Adrenal gland (tissue), 12 donors: ENCODE measurements around the gene RTN4. TPM values are rescaled to one million over a fixed set of nuclear protein-coding genes. Genes with fewer than 3 reads are reported as not detected.

Source experiments
- DNase-seq, 7 donors: peaks; one replicate each; pipeline ENCODE4 v3.0.0-alpha.2; 2019 to 2020
- H3K27ac ChIP-seq, 5 donors: fragments of 200-600 bp; sonication (generic) in 4 of 5; 1 replicate in 3 of 5; 2 replicates in 2 of 5; pipeline versions ENCODE4 v1.5.1 to v1.8.0; 2016 to 2020; ENCODE audit warnings: mild to moderate bottlenecking in 1 of 5
- H3K27me3 ChIP-seq: fragments of 200-600 bp; 2 replicates; pipeline ENCODE4 v1.8.0; 2021
- H3K36me3 ChIP-seq, 2 donors: fragments of 200-600 bp; replicated peaks in 1 of 2; 1 replicate in 1 of 2; 2 replicates in 1 of 2; pipeline versions ENCODE4 v1.5.1 to v1.8.0; 2018 to 2022
- H3K4me1 ChIP-seq, 2 donors: fragments of 200-600 bp; replicated peaks in 1 of 2; 1 replicate in 1 of 2; 2 replicates in 1 of 2; pipeline versions ENCODE4 v1.5.1 to v1.8.0; 2018 to 2021
- H3K4me3 ChIP-seq, 4 donors: fragments of 200-600 bp; sonication (generic) in 3 of 4; one replicate each; pipeline ENCODE4 v1.5.1; 2016 to 2018
- H3K9me3 ChIP-seq, 3 donors: fragments of 200-600 bp; sonication (generic) in 1 of 3; replicated peaks in 1 of 3; 1 replicate in 2 of 3; 2 replicates in 1 of 3; pipeline versions ENCODE4 v1.5.1 to v1.8.0; 2016 to 2021
- CTCF ChIP-seq, 6 experiments: fragments of 450-650 bp in 4 of 6; fragments of 200-600 bp in 2 of 6; sonication (generic) in 1 of 6; IDR thresholded peaks; 1 replicate in 5 of 6; 2 replicates in 1 of 6; pipeline versions ENCODE4 v1.5.1 to v1.8.0; 2016 to 2021; ENCODE audit warnings: antibody characterized with exemption in 6 of 6, mild to moderate bottlenecking in 2 of 6, moderate library complexity in 1 of 6
- POLR2A ChIP-seq, 2 donors: fragments of 450-650 bp; IDR thresholded peaks; one replicate each; pipeline ENCODE4 v1.6.1; 2017; ENCODE audit warnings: antibody characterized with exemption in 2 of 2, mild to moderate bottlenecking in 2 of 2, moderate library complexity in 1 of 2
- WGBS, 4 donors: extraction: QIAGEN DNeasy Blood & Tissue Kit in 2 of 4; methylation state at CpG; one replicate each; pipeline versions ENCODE4 v1.1.5 to v1.1.7; 2013 to 2017; 5-methylcytosine and 5-hydroxymethylcytosine counted together
- intact Hi-C, 2 donors: fragments of 100-400 bp; cut with DNase I; formaldehyde crosslinking; loops; one replicate each; pipeline versions ENCODE4 v1.14.1 to v1.15.0; 2022 to 2023
- polyA plus RNA-seq, 3 donors: library from polyadenylated mRNA; stranded (reverse); fragments of 200-250 nt in 2 of 3; fragments of 350-450 nt in 1 of 3; fragmentation: Illumina TruSeq in 1 of 3; extraction: RNeasy Lipid Tissue Mini Kit (QIAGEN cat#74804) in 1 of 3; gene quantifications; one replicate each; pipeline ENCODE4 v1.2.3, GENCODE V29; 2013 to 2014
- total RNA-seq, 9 donors: library from RNA; depleted of rRNA in 4 of 9; stranded (reverse); fragments of >200 nt in 4 of 9; fragments of 120-200 nt in 1 of 9; fragmentation: NEBNext Ultra II Directional in 1 of 9; extraction: Animal tissue kit (Norgen Biotek cat#: 25700) in 1 of 9; gene quantifications; one replicate each; pipeline versions ENCODE4 v1.1.0 to v1.2.4, GENCODE V29; 2013 to 2023
- donor health status: healthy with polysubstance abuse.
- donor health status: Bipolar disorder and iron deficiency.
- donor health status: DM: yes; HTN: yes; CAD: no.
- donor health status: DM: no; HTN: no; CAD: no.
- donor health status: DM: no; HTN: no; CAD: no.
- donor health status: DM: yes; HTN: yes; CAD: no.

RTN4 gene
- total and polyA plus RNA-seq, 12 donors = 114 to 694 (median 444) TPM

DNA sequence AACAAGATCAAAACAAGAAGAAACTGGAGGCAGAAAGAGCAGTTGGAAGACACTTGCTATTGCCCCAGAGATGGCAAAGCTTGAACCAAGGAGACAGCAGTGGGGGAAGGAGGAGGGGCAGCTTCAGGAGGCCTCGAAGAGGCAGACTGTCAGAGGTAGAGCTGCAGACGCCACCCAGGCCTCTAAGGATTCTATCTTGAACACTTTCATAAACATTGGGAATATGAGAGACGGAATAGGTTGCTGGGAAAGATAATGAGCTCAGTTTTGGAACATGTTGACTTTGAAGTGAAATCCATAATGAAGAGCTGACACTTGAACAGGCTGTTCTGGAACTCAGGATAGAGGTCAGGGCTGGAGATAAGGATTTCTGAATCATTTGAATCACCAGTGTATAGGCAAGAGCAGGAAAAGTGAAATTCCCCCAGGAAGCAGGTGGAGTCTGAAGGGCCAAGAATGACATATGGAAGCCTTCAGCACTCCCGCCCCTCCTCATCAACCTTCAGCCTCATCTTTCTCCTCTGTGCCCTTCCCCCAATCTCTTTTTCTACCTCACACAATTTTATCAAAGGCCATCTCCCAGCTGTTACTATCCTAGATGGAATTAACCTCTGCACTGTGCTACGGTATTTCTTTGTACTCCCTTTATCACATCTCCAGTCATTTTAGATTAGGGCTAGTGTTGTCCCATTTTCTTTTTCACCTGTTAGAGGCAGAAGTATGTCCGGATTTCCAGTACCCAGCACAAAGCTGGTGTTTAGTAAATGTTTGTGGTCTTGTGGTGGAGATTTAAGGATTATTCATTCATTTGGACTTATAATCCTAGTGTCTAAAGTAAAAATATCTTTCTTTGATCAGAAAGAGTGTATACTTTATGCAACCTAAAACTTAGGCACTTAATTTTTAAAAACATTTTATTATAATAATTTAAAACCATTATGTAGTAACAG is 47.5 kb upstream of the RTN4 start:
- intact Hi-C loops = no loop called here
- Histone ChIP-seq H3K27ac (peak overlapping the region; percentile 71 to 92 (median 86)), H3K4me3 (no peak overlapping the region), H3K4me1 (peaks cover 51 to 68% of the 10 kb centered on the region in 2 donors), H3K9me3 (no peaks in the 10 kb centered on the region), H3K36me3 (no peaks in the 10 kb centered on the region), H3K27me3 (no peaks in the 10 kb centered on the region)
- WGBS, 4 donors = 23 to 28% (median 26%) methylated on average over 6 of the region's 6 CpGs
- DNase-seq = peak in 6 of 7 donors; percentile 60 to 78 (median 66)
- TF ChIP-seq CTCF (IDR thresholded peaks at IDR 0.05) (no peak), POLR2A (IDR thresholded peaks at IDR 0.05) (peak in 1 of 2 donors; percentile 17)

DNA sequence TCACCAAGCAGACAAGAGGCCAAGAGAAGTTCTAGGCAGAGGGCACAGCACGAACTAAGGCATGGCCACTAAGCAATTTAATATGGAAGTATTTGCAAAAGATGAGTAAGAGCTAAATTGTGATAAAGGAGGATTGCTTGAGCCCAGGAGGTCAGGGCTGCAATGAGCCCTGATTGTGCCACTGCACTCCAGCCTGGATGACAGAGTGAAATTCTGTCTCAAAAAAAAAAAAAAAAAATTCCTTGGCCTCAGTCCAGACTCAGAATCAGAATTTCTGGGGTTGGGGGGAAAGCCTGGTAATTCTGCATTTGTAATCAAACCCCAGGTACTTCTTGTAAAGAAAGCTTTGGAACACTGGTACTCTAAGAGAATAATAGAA is 46.8 kb upstream of the RTN4 start:
- Histone ChIP-seq H3K4me3 (no peak overlapping the region), H3K27me3 (no peaks in the 10 kb centered on the region), H3K36me3 (no peaks in the 10 kb centered on the region), H3K4me1 (peaks cover 51 to 62% of the 10 kb centered on the region in 2 donors), H3K27ac (peak overlapping the region; percentile 71 to 92 (median 86)), H3K9me3 (no peaks in the 10 kb centered on the region)
- intact Hi-C loops = no loop called here
- TF ChIP-seq CTCF (IDR thresholded peaks at IDR 0.05) (no peak), POLR2A (IDR thresholded peaks at IDR 0.05) (no peak)
- 18 to 56% (median 25%) methylated on average over 1 of the region's 1 CpG for WGBS, 4 donors
- DNase-seq = peak in 5 of 7 donors; percentile 65 to 82 (median 77)

DNA sequence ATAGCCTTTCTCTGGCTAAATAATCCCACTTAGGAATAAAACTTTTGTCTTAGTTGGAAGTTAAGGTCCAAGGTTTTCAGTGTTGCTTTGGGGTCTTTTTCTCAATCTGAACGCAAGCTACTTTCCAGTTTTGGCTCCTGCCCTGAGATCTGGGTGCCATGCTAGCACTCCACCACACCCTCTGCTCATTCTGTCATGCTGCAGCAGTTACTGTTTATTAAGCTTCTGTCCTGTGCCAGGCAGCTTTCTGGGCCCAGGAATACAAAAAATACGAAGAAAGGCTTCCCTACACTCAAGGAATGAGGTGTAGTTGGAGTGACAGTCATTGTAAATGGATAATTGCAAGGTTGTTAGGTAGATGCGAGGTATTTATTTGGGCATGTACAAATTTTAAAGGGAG is 46.3 kb upstream of the RTN4 start:
- no peaks in the 10 kb centered on the region for H3K9me3 ChIP-seq
- TF ChIP-seq POLR2A (IDR thresholded peaks at IDR 0.05) (no peak), CTCF (IDR thresholded peaks at IDR 0.05) (no peak)
- intact Hi-C loops = no loop called here
- peaks cover 47 to 57% of the 10 kb centered on the region in 2 donors for H3K4me1 ChIP-seq
- H3K4me3 ChIP-seq = no peak overlapping the region
- DNase-seq = no peak
- no peaks in the 10 kb centered on the region for H3K36me3 ChIP-seq
- WGBS, 4 donors = 56 to 65% (median 62%) methylated on average over 3 of the region's 3 CpGs
- no peaks in the 10 kb centered on the region for H3K27me3 ChIP-seq
- H3K27ac ChIP-seq = peak overlapping the region; percentile 71 to 92 (median 86)

- WGBS, 4 donors = 62 to 74% (median 71%) methylated on average over 4 of the region's 4 CpGs
These were observed 43.1 kb upstream of the RTN4 start for GRCh38 chr2:55093381-55093780.

More at GRCh38 chr2:55093381-55093780, 43.1 kb upstream of the RTN4 start:
- Histone ChIP-seq H3K27me3 (no peaks in the 10 kb centered on the region), H3K4me1 (peaks cover 26% of the 10 kb centered on the region in 2 donors), H3K9me3 (no peaks in the 10 kb centered on the region), H3K36me3 (no peaks in the 10 kb centered on the region), H3K4me3 (no peak overlapping the region), H3K27ac (no peak overlapping the region)
- DNase-seq = no peak
- TF ChIP-seq POLR2A (IDR thresholded peaks at IDR 0.05) = no peak
- TF ChIP-seq CTCF (IDR thresholded peaks at IDR 0.05) = no peak
- intact Hi-C loops = no loop called here
